HTERT RPE-1 (cell line): ENCODE data around the gene TSG101.

Source experiments
- in situ Hi-C: fragments of 300-500 bp; cut with MboI; formaldehyde crosslinking; loops from 4 replicates; pipeline ENCODE4 v1.14.3; 2020; ENCODE audit warnings: low sequenced_read_pairs

Gene TSG101, protein sequence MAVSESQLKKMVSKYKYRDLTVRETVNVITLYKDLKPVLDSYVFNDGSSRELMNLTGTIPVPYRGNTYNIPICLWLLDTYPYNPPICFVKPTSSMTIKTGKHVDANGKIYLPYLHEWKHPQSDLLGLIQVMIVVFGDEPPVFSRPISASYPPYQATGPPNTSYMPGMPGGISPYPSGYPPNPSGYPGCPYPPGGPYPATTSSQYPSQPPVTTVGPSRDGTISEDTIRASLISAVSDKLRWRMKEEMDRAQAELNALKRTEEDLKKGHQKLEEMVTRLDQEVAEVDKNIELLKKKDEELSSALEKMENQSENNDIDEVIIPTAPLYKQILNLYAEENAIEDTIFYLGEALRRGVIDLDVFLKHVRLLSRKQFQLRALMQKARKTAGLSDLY

GRCh38 chr11:18526521-18527296 lies at the start of gene TSG101:
TSS of gene TSG101 (minus strand) at chr11:18526942. CDS start at chr11:18526816, 126 bp downstream.
- in situ Hi-C loops, result no loop called here

GRCh38 chr11:18575361-18575760 lies 48.6 kb upstream of the TSG101 start:
- in situ Hi-C loops, result no loop called here

DNA sequence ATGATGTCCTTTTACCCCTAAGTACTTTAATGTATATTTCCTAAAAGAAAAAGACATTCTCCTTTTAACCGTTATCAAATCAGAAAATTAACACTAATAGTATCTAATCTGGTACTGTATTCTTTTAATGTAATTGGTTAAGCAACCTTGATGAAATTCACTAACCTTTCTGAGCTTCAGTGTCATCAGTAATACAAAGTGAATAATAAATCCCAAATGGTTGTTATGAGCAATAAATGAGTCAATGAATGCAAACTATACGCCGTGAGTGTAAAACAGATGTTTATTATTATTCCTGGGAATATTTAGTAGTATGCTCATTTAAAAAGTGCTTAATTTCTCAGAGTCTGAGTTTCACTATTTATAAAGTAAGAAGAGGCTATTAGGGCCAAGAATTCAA lies 40.3 kb upstream of the TSG101 start:
- in situ Hi-C loops, result no loop called here

- in situ Hi-C loops, result no loop called here
Observed at GRCh38 chr11:18566406-18566805, 39.7 kb upstream of the TSG101 start.

- in situ Hi-C loops, result no loop called here
Observed at GRCh38 chr11:18564149-18564548, 37.4 kb upstream of the TSG101 start.

DNA sequence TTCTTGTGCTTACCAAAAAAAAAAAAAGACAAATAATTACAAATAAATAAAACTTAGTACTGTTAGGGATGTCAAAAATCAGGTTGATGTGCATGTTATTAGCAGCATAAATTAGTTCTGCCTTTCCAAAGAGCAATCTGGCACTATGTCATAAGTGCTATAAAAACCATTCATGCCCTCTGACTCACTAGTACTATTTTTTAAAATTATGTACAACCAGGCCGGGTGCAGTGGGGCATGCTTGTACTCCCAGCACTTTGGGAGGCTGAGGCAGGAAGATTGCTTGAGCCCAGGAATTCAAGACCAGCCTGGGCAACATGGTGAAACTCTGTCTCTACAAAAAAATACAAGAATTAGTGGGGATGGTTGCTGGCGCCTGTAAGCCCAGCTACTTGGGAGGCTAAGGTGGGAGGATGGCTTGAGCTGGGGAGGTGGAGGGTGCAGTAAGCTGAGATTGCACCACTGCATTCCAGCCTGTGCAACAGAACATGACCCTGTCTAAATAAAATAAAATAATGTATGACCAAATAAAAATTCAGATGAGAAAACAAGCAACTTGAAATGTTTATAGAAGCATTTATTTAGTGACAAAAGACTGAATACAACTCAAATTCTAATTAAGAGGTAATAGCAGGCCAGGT lies 36.5 kb upstream of the TSG101 start:
- in situ Hi-C loops, result no loop called here

GRCh38 chr11:18548001-18548400 lies 21.3 kb upstream of the TSG101 start:
- in situ Hi-C loops, result no loop called here

GRCh38 chr11:18540207-18541009 lies 13.7 kb upstream of the TSG101 start:
- in situ Hi-C loops, result no loop called here

DNA sequence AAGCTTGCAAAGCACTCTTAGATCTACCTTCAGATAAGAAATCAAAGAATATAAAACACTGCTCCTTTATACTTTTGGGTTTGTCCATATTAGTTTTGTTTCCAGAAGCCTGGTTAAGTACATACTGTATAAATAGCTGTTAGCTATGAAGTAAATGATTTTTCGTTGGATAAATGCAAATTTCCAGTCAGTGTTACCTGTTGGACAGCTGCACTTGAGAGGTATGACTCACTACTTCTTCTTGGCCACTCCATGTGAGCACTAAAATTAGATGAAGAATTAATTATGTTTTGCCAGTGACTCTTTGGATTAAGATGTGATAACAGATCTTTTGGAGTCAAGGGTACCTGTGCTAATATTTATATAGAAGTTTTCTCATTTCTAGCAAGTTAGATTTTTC lies 9.5 kb upstream of the TSG101 start:
- in situ Hi-C loops, result no loop called here

DNA sequence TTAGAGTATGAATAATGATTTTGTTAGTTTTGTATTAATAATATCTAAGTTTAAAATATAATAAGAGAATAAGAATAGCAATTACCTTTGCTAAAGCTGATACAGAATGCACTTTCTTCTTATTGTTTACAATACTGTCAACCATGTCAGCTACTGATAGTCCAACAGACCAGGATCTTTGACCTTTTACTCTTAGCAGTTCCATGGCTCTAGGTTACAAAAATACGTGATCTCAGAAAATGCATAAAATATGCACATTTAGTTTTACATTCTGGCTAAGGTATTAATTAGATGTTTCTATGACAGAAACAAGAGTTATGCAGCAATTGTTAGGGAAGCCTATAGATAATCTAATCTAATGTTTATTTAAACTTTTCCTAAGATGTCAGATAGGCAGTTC lies 7.5 kb upstream of the TSG101 start:
- in situ Hi-C loops, result no loop called here

- in situ Hi-C loops, result no loop called here
Observed at GRCh38 chr11:18533365-18533764, 6.6 kb upstream of the TSG101 start.

- in situ Hi-C loops, result no loop called here
Observed at GRCh38 chr11:18527512-18527911, 770 bp upstream of the TSG101 start.

GRCh38 chr11:18526130-18526520 lies 617 bp downstream of the TSG101 start:
- in situ Hi-C loops, result no loop called here

- in situ Hi-C loops, result no loop called here
Observed at GRCh38 chr11:18524248-18524647, 2.5 kb downstream of the TSG101 start.

DNA sequence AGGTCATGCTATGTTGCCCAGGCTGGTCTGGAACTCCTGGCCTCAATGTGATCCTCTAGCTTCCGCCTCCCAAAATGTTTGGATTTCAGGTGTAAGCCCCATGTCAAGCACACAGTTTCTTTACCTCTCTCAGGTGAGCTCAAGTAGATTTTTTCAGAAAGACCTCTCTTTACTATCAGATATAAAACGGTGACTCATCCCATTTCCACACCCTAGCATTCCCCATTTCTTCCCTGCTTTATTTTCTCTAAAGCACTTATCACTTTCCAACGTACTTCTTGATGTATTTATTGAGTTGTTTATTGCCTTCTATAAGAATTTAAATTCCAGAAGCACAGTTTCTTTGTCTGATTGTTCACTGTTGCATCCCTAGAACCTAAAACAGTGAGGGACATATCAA lies 3.7 kb downstream of the TSG101 start:
- in situ Hi-C loops, result no loop called here

DNA sequence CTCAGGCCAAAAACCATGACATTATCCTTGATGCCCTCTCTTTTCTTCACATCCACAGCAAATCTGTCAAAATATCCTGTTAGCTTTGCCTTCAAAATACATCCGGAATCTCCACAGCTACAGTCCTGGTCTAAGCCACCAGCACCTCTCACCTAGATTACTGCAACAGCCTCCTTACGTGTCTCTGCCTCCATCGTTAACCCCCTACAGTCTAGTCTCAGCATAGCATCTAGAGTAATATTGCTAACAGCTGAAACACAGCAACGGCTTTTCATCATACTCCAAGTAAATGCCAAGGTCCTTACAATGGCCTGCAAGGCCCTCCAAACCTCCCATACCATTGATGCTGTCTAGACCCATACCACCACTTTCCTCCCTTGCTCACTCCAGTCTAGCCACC lies 4.4 kb downstream of the TSG101 start:
- in situ Hi-C loops, result no loop called here

- in situ Hi-C loops, result no loop called here
Observed at GRCh38 chr11:18521122-18521521, 5.6 kb downstream of the TSG101 start.

GRCh38 chr11:18502352-18502751 lies 24.4 kb downstream of the TSG101 start:
- in situ Hi-C loops, result no loop called here

GRCh38 chr11:18501629-18502028 lies 25.1 kb downstream of the TSG101 start:
- in situ Hi-C loops, result no loop called here

DNA sequence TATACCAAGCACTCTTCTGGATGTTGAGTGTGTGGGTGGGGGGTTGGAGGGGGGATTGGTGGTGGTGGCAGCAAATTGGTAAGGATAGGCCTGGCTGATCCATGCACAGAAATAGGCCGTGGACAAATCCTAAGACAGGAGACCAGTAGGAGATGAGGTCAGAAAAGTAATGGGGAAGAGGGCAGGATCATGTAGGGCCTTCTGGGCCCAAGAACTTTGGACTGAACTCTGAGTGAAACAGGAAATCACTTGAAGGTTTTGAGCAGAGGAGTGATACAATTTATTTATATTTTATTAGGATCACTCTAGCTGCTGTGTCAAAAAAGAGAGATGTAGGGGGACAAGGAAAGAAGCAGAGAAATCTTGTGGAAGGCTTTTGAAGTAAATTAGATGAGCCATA lies 28.7 kb downstream of the TSG101 start:
- in situ Hi-C loops, result no loop called here

GRCh38 chr11:18495703-18496102 lies 31.0 kb downstream of the TSG101 start:
- in situ Hi-C loops, result no loop called here
